HG03442 (cell line): Measurements from ENCODE around the gene FRAS1.
"Not testable (repeated sequence)": the region's sequence is repeated elsewhere in the genome, so short reads cannot be mapped to it uniquely, and the experiment has no call there.

ENCODE experiments used
- ATAC-seq: cut with Tn5 transposase; IDR thresholded peaks from one replicate; pipeline ENCODE4 v1.9.1; 2021; ENCODE audit warnings: mild to moderate bottlenecking, moderate library complexity; ENCODE audit not compliant: unreplicated experiment

The FRAS1 gene

GRCh38 chr4:78058591-78059523 is 1.7 kb downstream of the FRAS1 start:
- no peak for ATAC-seq

GRCh38 chr4:78059524-78059889 is 2.4 kb downstream of the FRAS1 start:
- ATAC-seq: peak; percentile 35

- no peak for ATAC-seq
Measured at GRCh38 chr4:78059938-78060337, 2.8 kb downstream of the FRAS1 start.

- ATAC-seq: no peak
Measured at GRCh38 chr4:78061939-78062570, 4.9 kb downstream of the FRAS1 start.

- no peak for ATAC-seq
Measured at GRCh38 chr4:78065508-78066192, 8.5 kb downstream of the FRAS1 start.

GRCh38 chr4:78068481-78068880 is 11.4 kb downstream of the FRAS1 start:
- no peak for ATAC-seq

- ATAC-seq: no peak
Measured at GRCh38 chr4:78069319-78069718, 12.2 kb downstream of the FRAS1 start.

- ATAC-seq: no peak
Measured at GRCh38 chr4:78069859-78070258, 12.7 kb downstream of the FRAS1 start.

- ATAC-seq: no peak
Measured at GRCh38 chr4:78070731-78071282, 13.7 kb downstream of the FRAS1 start.

- ATAC-seq: no peak
Measured at GRCh38 chr4:78074759-78075158, 17.6 kb downstream of the FRAS1 start.

- ATAC-seq: no peak
Measured at GRCh38 chr4:78075986-78076385, 18.9 kb downstream of the FRAS1 start.

GRCh38 chr4:78078101-78078500 is 21.0 kb downstream of the FRAS1 start:
- no peak for ATAC-seq

- no peak for ATAC-seq
Measured at GRCh38 chr4:78079726-78080430, 22.8 kb downstream of the FRAS1 start.

- ATAC-seq: no peak
Measured at GRCh38 chr4:78081541-78081940, 24.4 kb downstream of the FRAS1 start.

- no peak for ATAC-seq
Measured at GRCh38 chr4:78083035-78083434, 25.9 kb downstream of the FRAS1 start.

GRCh38 chr4:78091534-78091933 is 34.4 kb downstream of the FRAS1 start:
- no peak for ATAC-seq

- not testable (repeated sequence) for ATAC-seq
Measured at GRCh38 chr4:78092350-78092749, 35.2 kb downstream of the FRAS1 start.

- ATAC-seq: no peak
Measured at GRCh38 chr4:78092850-78093249, 35.7 kb downstream of the FRAS1 start.

GRCh38 chr4:78095081-78095480 is 38.0 kb downstream of the FRAS1 start:
- ATAC-seq: no peak

GRCh38 chr4:78099058-78099457 is 41.9 kb downstream of the FRAS1 start:
- ATAC-seq: no peak

GRCh38 chr4:78100060-78100459 is 42.9 kb downstream of the FRAS1 start:
- no peak for ATAC-seq
